ENCODE measurements around the gene TNFRSF12A.

TNFRSF12A gene

DNA sequence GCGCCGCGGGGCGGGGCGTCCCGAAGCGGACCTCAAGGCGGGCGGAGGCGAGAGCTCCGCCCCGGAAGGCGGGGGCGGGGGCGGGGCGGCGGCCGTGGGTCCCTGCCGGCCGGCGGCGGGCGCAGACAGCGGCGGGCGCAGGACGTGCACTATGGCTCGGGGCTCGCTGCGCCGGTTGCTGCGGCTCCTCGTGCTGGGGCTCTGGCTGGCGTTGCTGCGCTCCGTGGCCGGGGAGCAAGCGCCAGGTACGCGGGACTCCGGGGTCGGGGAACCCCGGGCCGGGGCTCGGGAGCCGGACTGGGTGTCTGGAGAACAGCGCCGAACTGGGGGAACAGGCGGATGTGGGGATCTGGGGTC lies at the start of gene TNFRSF12A:
Gene TNFRSF12A (plus strand): TSS at position 122 of the 357 bp plus-strand sequence. CDS start 30 bp downstream, at position 152.
- DNase-seq (ENCODE audit: low read depth, low spot score), result peak; percentile 20

GRCh38 chr16:2970563-2970962 lies 49.6 kb upstream of the TNFRSF12A start:
- DNase-seq (ENCODE audit: low read depth, low spot score), result no peak

GRCh38 chr16:2971134-2971984 lies 48.8 kb upstream of the TNFRSF12A start:
- DNase-seq (ENCODE audit: low read depth, low spot score), result no peak

GRCh38 chr16:2971985-2972784 lies 48.0 kb upstream of the TNFRSF12A start:
- DNase-seq (ENCODE audit: low read depth, low spot score), result no peak

DNA sequence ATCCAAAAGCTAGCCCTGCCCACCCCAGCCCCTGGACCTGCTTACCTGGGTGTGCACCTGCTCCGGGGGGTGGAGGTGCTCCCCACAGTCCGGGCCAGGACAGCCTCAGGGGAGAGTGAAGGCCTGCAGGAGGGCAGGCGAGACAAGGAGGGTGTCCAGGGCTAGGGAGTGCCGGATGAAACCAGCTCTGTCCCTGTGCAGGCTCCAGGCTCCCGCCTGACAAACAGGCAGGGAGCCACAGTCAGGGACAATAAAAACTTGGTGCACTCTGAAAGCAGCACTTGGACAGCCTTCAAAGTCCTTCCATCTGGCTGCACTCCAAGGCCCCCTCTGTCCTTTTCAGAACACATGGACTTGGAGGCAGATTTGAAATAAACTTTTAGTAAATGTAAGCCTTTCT lies 47.1 kb upstream of the TNFRSF12A start:
- DNase-seq (ENCODE audit: low read depth, low spot score), result no peak

GRCh38 chr16:2973605-2974318 lies 46.4 kb upstream of the TNFRSF12A start:
- no peak for DNase-seq (ENCODE audit: low read depth, low spot score)

- DNase-seq (ENCODE audit: low read depth, low spot score), result no peak
Observed at GRCh38 chr16:2974319-2975056, 45.7 kb upstream of the TNFRSF12A start.

- no peak for DNase-seq (ENCODE audit: low read depth, low spot score)
Observed at GRCh38 chr16:2975161-2975795, 44.9 kb upstream of the TNFRSF12A start.

- DNase-seq (ENCODE audit: low read depth, low spot score), result no peak
Observed at GRCh38 chr16:2976201-2976600, 44.0 kb upstream of the TNFRSF12A start.

DNA sequence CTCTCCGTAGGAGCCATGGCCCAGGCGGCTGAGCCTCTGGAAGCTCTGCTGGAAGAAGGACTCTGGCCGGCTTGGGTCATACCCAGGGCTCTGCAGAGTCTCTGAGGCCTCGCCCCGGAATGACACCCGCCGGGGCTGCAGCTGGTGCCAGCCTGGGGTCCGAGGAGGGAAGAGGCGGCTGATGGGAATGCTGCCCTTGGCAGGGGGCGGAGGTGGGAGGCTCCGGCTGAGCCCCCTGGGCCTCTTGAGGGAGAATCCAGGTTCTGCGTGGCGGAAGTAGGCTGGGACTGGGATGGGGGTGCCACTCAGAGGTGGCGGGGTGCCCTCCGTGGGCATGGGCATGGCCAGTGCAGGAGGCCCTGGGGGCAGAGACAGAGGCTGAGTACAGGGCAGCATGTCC lies 43.5 kb upstream of the TNFRSF12A start:
- no peak for DNase-seq (ENCODE audit: low read depth, low spot score)

DNA sequence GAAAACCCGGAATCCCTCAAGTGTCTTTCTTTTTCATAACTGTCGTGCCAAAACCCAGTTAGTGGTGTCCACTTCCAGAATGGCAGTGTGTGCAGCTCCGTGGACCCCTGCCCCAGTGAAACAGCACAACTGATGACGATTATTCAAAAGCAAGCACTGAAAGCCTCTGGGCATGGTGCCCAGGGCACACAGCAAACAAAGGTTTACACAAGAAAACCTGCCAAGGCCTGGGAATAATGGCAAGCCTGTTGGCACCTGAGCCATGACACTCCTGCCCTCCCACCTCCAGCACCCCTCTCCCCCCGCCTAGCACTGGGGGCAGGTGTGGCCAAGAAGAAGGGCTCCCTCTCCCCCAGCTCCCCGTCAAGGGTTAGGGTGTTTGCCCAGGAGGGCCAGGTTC lies 42.7 kb upstream of the TNFRSF12A start:
- no peak for DNase-seq (ENCODE audit: low read depth, low spot score)

- DNase-seq (ENCODE audit: low read depth, low spot score), result no peak
Observed at GRCh38 chr16:2979669-2980226, 40.4 kb upstream of the TNFRSF12A start.

- peak; percentile 52 for DNase-seq (ENCODE audit: low read depth, low spot score)
Observed at GRCh38 chr16:2980227-2981176, 39.7 kb upstream of the TNFRSF12A start, which contains the start of gene PKMYT1. Gene PKMYT1 (minus strand): TSS chr16:2980446. CDS start chr16:2979657, 789 bp downstream.

GRCh38 chr16:2981177-2981898 lies 38.8 kb upstream of the TNFRSF12A start:
- no peak for DNase-seq (ENCODE audit: low read depth, low spot score)

DNA sequence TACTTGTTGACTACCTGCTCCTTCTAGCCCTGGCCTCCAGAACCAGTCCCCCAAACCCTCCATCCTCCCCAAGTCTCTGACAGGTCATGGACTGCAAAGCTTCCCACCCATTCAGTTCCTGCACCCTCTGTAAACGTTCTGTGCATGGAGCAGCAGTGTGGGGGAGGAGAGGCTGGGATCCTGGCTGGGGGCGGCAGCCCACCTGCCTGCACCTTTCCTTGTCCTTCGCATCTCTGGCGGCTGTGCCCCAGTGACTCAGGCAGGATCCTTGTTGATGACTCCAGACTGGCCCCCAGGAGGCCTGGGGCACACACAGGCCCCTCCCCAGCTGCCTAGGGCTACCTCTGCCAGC lies 38.3 kb upstream of the TNFRSF12A start:
- DNase-seq (ENCODE audit: low read depth, low spot score), result no peak

DNA sequence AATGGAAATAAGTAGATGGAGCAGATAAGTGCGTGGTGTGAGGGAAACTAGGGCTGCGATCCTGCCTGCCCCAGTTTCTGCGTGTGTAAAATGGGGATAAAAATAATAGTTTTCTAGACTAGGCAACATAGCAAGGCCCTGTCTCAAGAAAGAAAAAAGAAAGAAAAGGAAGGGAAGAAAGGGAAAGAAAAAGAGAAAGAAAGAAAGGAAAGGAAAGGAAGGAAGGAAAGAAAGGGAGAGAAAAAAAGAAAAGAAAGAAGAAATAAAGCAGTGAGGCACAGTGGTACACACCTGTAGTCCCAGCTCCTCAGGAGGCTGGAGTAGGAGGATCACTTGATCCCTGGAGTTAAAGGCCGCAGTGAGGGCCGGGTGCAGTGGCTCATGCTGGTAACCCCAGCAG lies 37.8 kb upstream of the TNFRSF12A start:
- DNase-seq (ENCODE audit: low read depth, low spot score), result no peak

DNA sequence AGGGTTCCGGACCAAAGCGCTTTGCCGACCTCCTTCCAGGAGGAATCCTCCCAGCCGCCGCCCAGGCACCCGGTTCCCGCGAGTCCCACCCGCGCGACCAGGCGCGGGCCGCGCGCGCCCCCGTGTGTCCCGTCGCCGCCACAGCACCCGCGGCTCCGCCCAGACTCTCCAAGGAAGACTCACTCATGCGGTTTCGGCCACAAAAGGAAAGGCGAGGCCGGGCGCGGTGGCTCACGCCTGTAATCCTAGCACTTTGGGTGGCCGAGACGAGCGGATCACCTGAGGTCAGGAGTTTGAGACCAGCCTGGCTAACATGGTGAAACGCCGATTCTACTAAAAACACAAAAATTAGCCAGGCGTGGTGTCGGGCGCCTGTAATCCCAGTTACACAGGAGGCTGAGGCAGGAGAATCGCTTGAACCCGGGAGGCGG lies 36.4 kb upstream of the TNFRSF12A start:
- peak; percentile 43 for DNase-seq (ENCODE audit: low read depth, low spot score)

DNA sequence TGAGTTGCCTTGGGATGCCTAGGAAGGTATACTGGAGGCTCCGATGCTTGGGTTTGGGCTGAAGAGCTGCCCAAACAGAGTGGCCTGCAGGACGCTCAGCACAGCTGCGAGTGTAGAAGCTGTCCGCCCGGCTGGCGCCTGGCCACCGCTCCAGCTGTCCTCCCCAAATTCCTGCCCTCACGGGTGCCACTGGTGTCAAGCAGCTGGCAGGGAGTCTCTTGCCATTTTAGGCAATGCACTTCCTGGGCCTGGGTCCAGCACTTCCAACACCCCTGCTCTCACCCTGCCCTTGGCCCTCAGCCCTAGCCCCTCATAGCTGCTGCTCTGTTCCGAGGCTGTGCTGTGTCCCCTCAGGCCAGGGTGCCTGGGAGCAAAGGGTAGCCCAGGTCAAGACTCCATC lies 34.7 kb upstream of the TNFRSF12A start:
- no peak for DNase-seq (ENCODE audit: low read depth, low spot score)

- DNase-seq (ENCODE audit: low read depth, low spot score), result no peak
Observed at GRCh38 chr16:2985893-2986355, 34.2 kb upstream of the TNFRSF12A start.
